PC-9 (cell line): ENCODE results near the gene ATP2B2. TPM values are rescaled to one million over a fixed set of nuclear protein-coding genes. Genes with fewer than 3 reads are reported as not detected.

Experiments used
- BruUV-seq: library from RNA; stranded (reverse); fragments of 400-500 nt; replicated peaks from 2 replicates; lab custom pipeline; 2021; lab: Mats Ljungman, UMichigan
- CTCF ChIA-PET: fragments of 300-600 bp; sonication (Branson Sonifier 250); formaldehyde crosslinking; loops from one replicate; lab custom pipeline; 2022; ENCODE audit warnings: antibody characterized with exemption; lab: Charles Lee
- POLR2A ChIA-PET: fragments of 300-600 bp; sonication (Branson Sonifier 250); formaldehyde crosslinking; loops from one replicate; lab custom pipeline; 2022; ENCODE audit warnings: antibody characterized with exemption; ENCODE audit not compliant: unreplicated experiment; lab: Charles Lee
- DNase-seq, 2 experiments: peaks; one replicate each; pipeline versions ENCODE4 v3.0.0 to v3.0.0-alpha.2; 2015 to 2022; ENCODE audit warnings: mixed read lengths in 1 of 2
- H2AFZ ChIP-seq: fragments of 200-600 bp; sonication (generic); 2 replicates; pipeline ENCODE4 v1.8.1; 2017; ENCODE audit warnings: antibody characterized with exemption
- H3F3A ChIP-seq: fragments of 200-600 bp; sonication (generic); 2 replicates; pipeline ENCODE4 v1.8.1; 2017; ENCODE audit warnings: antibody characterized with exemption, mild to moderate bottlenecking, low read depth; ENCODE audit not compliant: insufficient read depth
- H3K27ac ChIP-seq: fragments of 200-600 bp; sonication (generic); 2 replicates; pipeline ENCODE4 v1.6.1; 2016; ENCODE audit warnings: mixed run types
- H3K27me3 ChIP-seq: fragments of 200-600 bp; sonication (generic); 2 replicates; pipeline ENCODE4 v1.6.1; 2016; ENCODE audit warnings: low read depth, mixed run types; ENCODE audit not compliant: insufficient read depth
- H3K36me3 ChIP-seq: fragments of 200-600 bp; sonication (generic); 2 replicates; pipeline ENCODE4 v1.6.1; 2016; ENCODE audit warnings: low read depth, mixed run types
- H3K4me1 ChIP-seq: fragments of 200-600 bp; sonication (generic); replicated peaks from 2 replicates; pipeline ENCODE4 v1.6.1; 2016; ENCODE audit warnings: mixed run types; ENCODE audit not compliant: insufficient read depth
- H3K4me2 ChIP-seq: fragments of 200-600 bp; sonication (generic); 2 replicates; pipeline ENCODE4 v1.6.1; 2017; ENCODE audit warnings: mixed run types
- H3K4me3 ChIP-seq: fragments of 200-600 bp; sonication (generic); 2 replicates; pipeline ENCODE4 v1.6.1; 2016; ENCODE audit warnings: mixed run types
- H3K79me2 ChIP-seq: fragments of 200-600 bp; sonication (generic); 2 replicates; pipeline ENCODE4 v1.6.1; 2017; ENCODE audit warnings: low read depth, mixed run types
- H3K9me2 ChIP-seq: fragments of 200-600 bp; sonication (generic); 2 replicates; pipeline ENCODE4 v1.8.1; 2017; ENCODE audit warnings: mild to moderate bottlenecking; ENCODE audit not compliant: insufficient read depth
- H3K9me3 ChIP-seq: fragments of 200-600 bp; sonication (generic); 2 replicates; pipeline ENCODE4 v1.8.1; 2016; ENCODE audit warnings: low read depth; ENCODE audit not compliant: insufficient read depth
- H4K20me1 ChIP-seq: fragments of 200-600 bp; sonication (generic); 2 replicates; pipeline ENCODE4 v1.8.1; 2017; ENCODE audit not compliant: insufficient read depth
- CTCF ChIP-seq: fragments of 200-600 bp; sonication (generic); conservative IDR thresholded peaks from 2 replicates; pipeline ENCODE4 v1.6.1; 2017; ENCODE audit warnings: mixed run types, antibody characterized with exemption, mild to moderate bottlenecking, moderate library complexity
- EZH2 ChIP-seq: fragments of 200-600 bp; sonication (generic); IDR thresholded peaks from 2 replicates; pipeline ENCODE4 v1.8.0; 2017; ENCODE audit warnings: antibody characterized with exemption, low read depth
- intact Hi-C: fragments of 100-400 bp; cut with micrococcal nuclease; formaldehyde crosslinking; loops from one replicate; pipeline ENCODE4 v1.10.0; 2022; ENCODE audit not compliant: unreplicated experiment
- total RNA-seq: library from RNA; stranded (reverse); gene quantifications from 2 replicates; pipeline ENCODE4 v1.2.3, GENCODE V29; 2021

Gene ATP2B2
- total RNA-seq, 1 experiment from 2014 or later: not detected

DNA sequence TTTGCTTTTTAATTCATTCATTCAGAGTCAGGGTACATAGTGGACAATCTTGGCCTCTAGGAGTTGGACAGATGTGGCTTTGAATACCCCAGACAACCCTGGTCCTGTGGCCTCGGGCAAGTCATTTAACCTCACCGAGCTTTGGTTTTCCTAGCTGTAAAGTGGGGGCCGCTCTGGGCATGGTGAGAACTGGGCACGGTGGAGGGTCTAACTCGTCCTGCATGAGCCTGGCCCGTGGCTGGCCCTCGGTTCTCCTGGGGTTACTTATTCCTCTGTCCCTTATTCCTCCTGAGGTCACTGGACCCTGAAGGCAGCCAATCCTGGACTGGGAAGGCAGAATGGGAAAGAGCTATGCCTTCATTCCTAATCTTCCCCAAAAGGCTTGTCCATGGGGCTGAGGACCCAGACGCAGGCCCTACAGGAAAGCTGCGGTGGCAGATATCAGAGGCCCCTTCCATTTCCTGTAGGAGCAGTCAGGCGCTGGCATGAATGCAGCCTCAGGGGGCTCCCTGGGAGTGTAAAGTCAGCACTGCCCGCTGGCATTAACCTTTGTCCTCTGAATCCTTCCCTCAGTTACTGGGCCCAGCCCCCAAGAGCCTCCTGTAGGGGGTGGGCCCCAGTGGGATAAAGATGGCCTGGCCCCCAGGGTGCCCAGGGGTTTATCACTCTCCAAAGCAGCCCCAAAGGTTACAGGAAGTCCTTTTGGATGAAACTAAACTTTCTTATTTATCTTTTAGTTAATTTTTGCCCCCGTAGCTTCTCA lies 166.6 kb downstream of the ATP2B2 start:
- DNase-seq: no peak
- BruUV-seq: no TSS peak
- Histone ChIP-seq H3K4me1 (no peaks in the 10 kb centered on the region), H3K9me3 (no peaks in the 10 kb centered on the region), H3F3A (no peaks in the 10 kb centered on the region), H2AFZ (no peak overlapping the region), H3K27me3 (peaks cover 84% of the 10 kb centered on the region), H3K36me3 (no peaks in the 10 kb centered on the region), H3K4me2 (no peak overlapping the region), H3K27ac (no peak overlapping the region), H4K20me1 (no peaks in the 10 kb centered on the region), H3K9me2 (no peaks in the 10 kb centered on the region), H3K79me2 (no peaks in the 10 kb centered on the region), H3K4me3 (no peak overlapping the region)
- ChIA-PET CTCF (no interaction called here), POLR2A (no interaction called here)
- TF ChIP-seq CTCF (no peak), EZH2 (no peak)
- intact Hi-C loops: no loop called here

DNA sequence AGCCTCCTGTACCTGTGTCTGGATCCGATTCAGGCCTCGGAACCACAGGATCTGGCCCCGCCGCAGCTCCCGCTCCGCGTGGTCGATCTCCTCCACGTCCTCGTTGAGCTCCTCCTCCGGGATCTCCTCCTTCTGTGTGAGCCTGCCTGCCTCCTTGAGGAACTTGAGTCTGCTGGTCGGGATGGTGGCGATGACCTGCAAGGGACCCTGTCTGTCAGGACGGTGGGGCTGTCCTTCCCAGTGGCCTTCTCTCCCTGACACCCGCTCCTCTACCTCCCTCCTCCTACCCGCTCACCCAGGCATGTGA lies 167.3 kb downstream of the ATP2B2 start:
- POLR2A ChIA-PET: interaction anchor here (0.6 kb wide), 1 partner anchor 36 kb away, joined by 3 read pairs; no protein-coding TSS in a partner anchor
- TF ChIP-seq EZH2: no peak
- TF ChIP-seq CTCF: no peak
- CTCF ChIA-PET: no interaction called here

DNA sequence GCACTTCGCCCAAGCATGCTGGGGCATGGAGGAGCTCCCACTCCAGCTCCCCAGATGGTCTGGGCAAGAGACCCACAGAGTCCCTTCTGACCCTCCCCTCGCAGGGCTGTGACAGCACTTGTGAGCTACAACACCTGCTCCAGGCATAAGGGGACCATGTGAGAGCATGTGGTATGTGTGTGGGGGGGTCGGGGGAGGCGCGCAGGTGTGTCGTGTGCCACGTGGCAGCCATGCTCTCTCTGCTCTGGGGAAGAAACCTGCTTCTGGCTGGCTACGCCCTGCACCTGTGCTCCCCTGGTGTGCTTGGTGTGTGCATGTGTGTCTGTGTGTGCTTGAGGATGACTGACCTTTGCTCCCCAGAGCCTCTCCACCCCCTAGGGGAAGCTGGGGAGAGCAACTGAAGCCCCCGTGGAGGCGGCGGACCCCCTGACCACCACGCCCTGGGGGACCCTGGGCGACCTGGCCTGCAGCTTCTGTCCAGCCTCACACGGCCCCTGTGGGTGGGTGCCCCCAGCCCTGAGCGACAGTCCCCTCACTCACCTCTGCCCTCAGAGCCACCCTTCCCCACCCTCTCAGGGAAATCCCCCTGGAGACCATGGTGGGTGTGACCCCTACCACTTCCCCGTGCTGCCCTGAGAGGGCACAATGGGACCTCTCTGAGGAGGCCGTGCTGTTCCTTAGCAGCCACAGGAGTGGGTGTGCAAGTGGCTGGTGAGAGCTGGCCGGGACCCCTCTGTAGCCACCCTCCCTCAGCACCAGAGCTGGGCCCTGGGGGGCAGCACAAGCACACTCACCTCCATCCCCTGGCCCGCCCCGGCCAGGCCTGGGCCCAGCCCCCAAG lies 167.8 kb downstream of the ATP2B2 start:
- intact Hi-C loops: no loop called here
- Histone ChIP-seq H3F3A (no peaks in the 10 kb centered on the region), H3K36me3 (no peaks in the 10 kb centered on the region), H3K79me2 (no peaks in the 10 kb centered on the region), H3K27ac (no peak overlapping the region), H3K4me2 (no peak overlapping the region), H4K20me1 (no peaks in the 10 kb centered on the region), H3K27me3 (peaks cover 86% of the 10 kb centered on the region), H3K9me3 (no peaks in the 10 kb centered on the region), H3K4me3 (no peak overlapping the region), H3K4me1 (no peaks in the 10 kb centered on the region), H2AFZ (no peak overlapping the region), H3K9me2 (no peaks in the 10 kb centered on the region)
- CTCF ChIA-PET: no interaction called here
- POLR2A ChIA-PET: interaction anchor here (0.6 kb wide), 1 partner anchor 37 kb away, joined by 3 read pairs; no protein-coding TSS in a partner anchor
- BruUV-seq: no TSS peak
- no peak for DNase-seq
- TF ChIP-seq CTCF: no peak

More for the DNA sequence above, 167.3 kb downstream of the ATP2B2 start:
- DNase-seq: no peak
- no TSS peak for BruUV-seq
- H3K27ac ChIP-seq: no peak overlapping the region
- no peaks in the 10 kb centered on the region for H3K9me2 ChIP-seq
- no peaks in the 10 kb centered on the region for H3K9me3 ChIP-seq
- no peak overlapping the region for H3K4me3 ChIP-seq
- no peaks in the 10 kb centered on the region for H3K4me1 ChIP-seq
- peaks cover 86% of the 10 kb centered on the region for H3K27me3 ChIP-seq
- H3K4me2 ChIP-seq: no peak overlapping the region
- no peaks in the 10 kb centered on the region for H4K20me1 ChIP-seq
- H2AFZ ChIP-seq: no peak overlapping the region
- intact Hi-C loops: no loop called here
- no peaks in the 10 kb centered on the region for H3F3A ChIP-seq
- no peaks in the 10 kb centered on the region for H3K36me3 ChIP-seq
- H3K79me2 ChIP-seq: no peaks in the 10 kb centered on the region
